ENCODE data around the gene CIBAR2.

The CIBAR2 gene

GRCh38 chr16:85139881-85140339, 27.6 kb upstream of the CIBAR2 start:
- DNase-seq (ENCODE audit: low read depth): no peak
- TF ChIP-seq CTCF (IDR thresholded peaks at IDR 0.05; ENCODE audit: low read depth, low read length, missing control alignments): no peak
- in situ Hi-C loops (cut with HindIII; ENCODE audit: low sequenced_read_pairs): no loop called here
- H3K4me3 ChIP-seq (ENCODE audit: low read depth, low read length): no peak overlapping the region

GRCh38 chr16:85138825-85139627, 26.8 kb upstream of the CIBAR2 start:
- in situ Hi-C loops (cut with HindIII; ENCODE audit: low sequenced_read_pairs): no loop called here
- DNase-seq (ENCODE audit: low read depth): no peak
- H3K4me3 ChIP-seq (ENCODE audit: low read depth, low read length): no peak overlapping the region
- no peak for TF ChIP-seq CTCF (IDR thresholded peaks at IDR 0.05; ENCODE audit: low read depth, low read length, missing control alignments)

- no peak overlapping the region for H3K4me3 ChIP-seq (ENCODE audit: low read depth, low read length)
- in situ Hi-C loops (cut with HindIII; ENCODE audit: low sequenced_read_pairs): no loop called here
- TF ChIP-seq CTCF (IDR thresholded peaks at IDR 0.05; ENCODE audit: low read depth, low read length, missing control alignments): no peak
- no peak for DNase-seq (ENCODE audit: low read depth)
Observed at GRCh38 chr16:85138073-85138824, 26.0 kb upstream of the CIBAR2 start.

GRCh38 chr16:85137323-85138072, 25.2 kb upstream of the CIBAR2 start:
- no peak overlapping the region for H3K4me3 ChIP-seq (ENCODE audit: low read depth, low read length)
- DNase-seq (ENCODE audit: low read depth): peak; percentile 54
- TF ChIP-seq CTCF (IDR thresholded peaks at IDR 0.05; ENCODE audit: low read depth, low read length, missing control alignments): no peak
- in situ Hi-C loops (cut with HindIII; ENCODE audit: low sequenced_read_pairs): no loop called here

GRCh38 chr16:85136702-85137322, 24.5 kb upstream of the CIBAR2 start:
- no peak overlapping the region for H3K4me3 ChIP-seq (ENCODE audit: low read depth, low read length)
- in situ Hi-C loops (cut with HindIII; ENCODE audit: low sequenced_read_pairs): no loop called here
- no peak for DNase-seq (ENCODE audit: low read depth)
- no peak for TF ChIP-seq CTCF (IDR thresholded peaks at IDR 0.05; ENCODE audit: low read depth, low read length, missing control alignments)

GRCh38 chr16:85136213-85136701, 24.0 kb upstream of the CIBAR2 start:
- no peak overlapping the region for H3K4me3 ChIP-seq (ENCODE audit: low read depth, low read length)
- in situ Hi-C loops (cut with HindIII; ENCODE audit: low sequenced_read_pairs): no loop called here
- no peak for TF ChIP-seq CTCF (IDR thresholded peaks at IDR 0.05; ENCODE audit: low read depth, low read length, missing control alignments)
- DNase-seq (ENCODE audit: low read depth): no peak
